Germinal center (tissue), 1 donor: ENCODE results near the gene GTPBP3.

Experiments used
- DNase-seq: peaks from one replicate; pipeline ENCODE4 v3.0.0; 2012; ENCODE audit warnings: mixed read lengths, low spot score

GTPBP3 gene

GRCh38 chr19:17327654-17328516 is 9.5 kb upstream of the GTPBP3 start:
- peak; percentile 84 for DNase-seq

GRCh38 chr19:17328517-17329365 is 8.6 kb upstream of the GTPBP3 start:
- DNase-seq: no peak

GRCh38 chr19:17329366-17330261 is 7.7 kb upstream of the GTPBP3 start:
- no peak for DNase-seq

- DNase-seq: no peak
Observed at GRCh38 chr19:17330262-17331044, 6.9 kb upstream of the GTPBP3 start.

GRCh38 chr19:17331045-17331558 is 6.3 kb upstream of the GTPBP3 start:
- no peak for DNase-seq

GRCh38 chr19:17332360-17332676 is 5.0 kb upstream of the GTPBP3 start:
- no peak for DNase-seq

- no peak for DNase-seq
Observed at GRCh38 chr19:17332677-17333581, 4.4 kb upstream of the GTPBP3 start.

- DNase-seq: peak; percentile 41
Observed at GRCh38 chr19:17333611-17334413, 3.5 kb upstream of the GTPBP3 start.

- DNase-seq: peak; percentile 91
Observed at GRCh38 chr19:17334414-17335409, 2.6 kb upstream of the GTPBP3 start, which contains the start of gene ANO8. Gene ANO8 (minus strand): TSS chr19:17334855. CDS start chr19:17334670, 185 bp downstream.

GRCh38 chr19:17335575-17335974 is 1.8 kb upstream of the GTPBP3 start:
- no peak for DNase-seq

- peak; percentile 59 for DNase-seq
Observed at GRCh38 chr19:17337675-17338432, 501 bp downstream of the GTPBP3 start.

- DNase-seq: no peak
Observed at GRCh38 chr19:17338433-17339078, 1.2 kb downstream of the GTPBP3 start.

- DNase-seq: peak; percentile 52
Observed at GRCh38 chr19:17339088-17339741, 1.9 kb downstream of the GTPBP3 start.

GRCh38 chr19:17340302-17340870 is 3.0 kb downstream of the GTPBP3 start:
- no peak for DNase-seq

- DNase-seq: no peak
Observed at GRCh38 chr19:17340871-17341357, 3.6 kb downstream of the GTPBP3 start.
